Measurements from ENCODE around the gene MDP1.

DNA sequence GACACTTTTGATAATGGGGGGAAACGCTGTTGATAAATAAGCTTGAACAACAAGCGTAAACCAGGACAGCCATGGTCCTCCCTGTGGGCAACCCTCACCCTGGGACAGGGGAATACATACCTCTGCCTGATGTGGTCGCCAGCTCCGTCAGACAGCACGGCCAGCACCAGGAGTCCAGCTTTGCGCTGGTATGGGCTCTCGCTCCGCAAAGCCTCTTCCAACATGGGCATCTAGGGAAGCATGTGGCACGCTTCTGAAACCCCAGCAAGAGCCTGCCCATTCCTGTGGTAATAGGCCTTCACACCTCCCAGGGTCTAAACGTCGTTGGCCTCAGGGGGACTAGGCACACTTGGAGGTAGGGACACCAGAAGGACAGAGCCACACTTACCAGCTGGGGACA, 30.1 kb downstream of the MDP1 start:
- TF ChIP-seq POLR2A (IDR thresholded peaks at IDR 0.05; ENCODE audit: low read depth) = no peak
- TF ChIP-seq, protein P1, sequence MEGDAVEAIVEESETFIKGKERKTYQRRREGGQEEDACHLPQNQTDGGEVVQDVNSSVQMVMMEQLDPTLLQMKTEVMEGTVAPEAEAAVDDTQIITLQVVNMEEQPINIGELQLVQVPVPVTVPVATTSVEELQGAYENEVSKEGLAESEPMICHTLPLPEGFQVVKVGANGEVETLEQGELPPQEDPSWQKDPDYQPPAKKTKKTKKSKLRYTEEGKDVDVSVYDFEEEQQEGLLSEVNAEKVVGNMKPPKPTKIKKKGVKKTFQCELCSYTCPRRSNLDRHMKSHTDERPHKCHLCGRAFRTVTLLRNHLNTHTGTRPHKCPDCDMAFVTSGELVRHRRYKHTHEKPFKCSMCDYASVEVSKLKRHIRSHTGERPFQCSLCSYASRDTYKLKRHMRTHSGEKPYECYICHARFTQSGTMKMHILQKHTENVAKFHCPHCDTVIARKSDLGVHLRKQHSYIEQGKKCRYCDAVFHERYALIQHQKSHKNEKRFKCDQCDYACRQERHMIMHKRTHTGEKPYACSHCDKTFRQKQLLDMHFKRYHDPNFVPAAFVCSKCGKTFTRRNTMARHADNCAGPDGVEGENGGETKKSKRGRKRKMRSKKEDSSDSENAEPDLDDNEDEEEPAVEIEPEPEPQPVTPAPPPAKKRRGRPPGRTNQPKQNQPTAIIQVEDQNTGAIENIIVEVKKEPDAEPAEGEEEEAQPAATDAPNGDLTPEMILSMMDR (IDR thresholded peaks at IDR 0.05) = no peak
